Astrocyte of the cerebellum (primary cell): ENCODE results near the gene ASB15.

Source experiments
- DNase-seq: peaks from one replicate; pipeline ENCODE4 v3.0.0-alpha.2; 2011; ENCODE audit warnings: low read depth
- H3K4me3 ChIP-seq: 2 replicates; pipeline ENCODE4 v1.5.1; 2011; ENCODE audit warnings: mild to moderate bottlenecking, low read depth, low read length, moderate library complexity
- in situ Hi-C: cut with HindIII; loops from 2 replicates; pipeline ENCODE4 v1.10.0; 2017; ENCODE audit warnings: low sequenced_read_pairs
- TF ChIP-seq, protein P1 (sequence below): IDR thresholded peaks from 2 replicates; pipeline ENCODE4 v1.5.1; 2012; ENCODE audit warnings: low read length, low read depth, moderate library complexity, mild to moderate bottlenecking; ENCODE audit errors: missing control alignments

Gene ASB15

DNA sequence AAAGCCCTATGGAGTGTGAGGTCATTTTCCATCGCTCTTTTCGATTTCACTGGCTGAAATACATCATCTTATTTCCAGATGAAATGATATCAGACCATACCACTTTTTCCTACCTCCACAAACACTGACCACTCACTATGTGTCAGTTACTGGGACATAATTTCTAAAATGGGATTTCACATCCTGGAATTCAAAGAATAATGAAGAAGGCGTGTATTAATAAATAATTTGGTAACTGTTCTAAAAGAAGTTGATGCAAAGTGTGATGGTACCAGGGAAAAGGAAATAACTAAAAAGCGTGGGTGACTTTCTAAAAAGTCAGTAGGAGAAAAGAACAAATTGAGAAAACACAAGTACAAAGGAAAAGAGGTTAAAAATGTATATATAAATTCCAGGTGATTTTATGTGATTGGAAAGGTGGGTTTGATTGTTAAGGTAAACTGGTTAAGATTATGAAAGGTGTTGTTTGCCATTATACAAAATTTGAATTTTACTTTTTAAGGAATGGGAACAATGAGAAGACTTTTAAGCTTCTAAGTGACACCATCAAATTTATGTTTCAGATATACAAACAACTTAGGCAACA is 43.2 kb upstream of the ASB15 start:
- in situ Hi-C loops = no loop called here
- H3K4me3 ChIP-seq = peak overlapping the region; percentile 95
- TF ChIP-seq, protein P1, sequence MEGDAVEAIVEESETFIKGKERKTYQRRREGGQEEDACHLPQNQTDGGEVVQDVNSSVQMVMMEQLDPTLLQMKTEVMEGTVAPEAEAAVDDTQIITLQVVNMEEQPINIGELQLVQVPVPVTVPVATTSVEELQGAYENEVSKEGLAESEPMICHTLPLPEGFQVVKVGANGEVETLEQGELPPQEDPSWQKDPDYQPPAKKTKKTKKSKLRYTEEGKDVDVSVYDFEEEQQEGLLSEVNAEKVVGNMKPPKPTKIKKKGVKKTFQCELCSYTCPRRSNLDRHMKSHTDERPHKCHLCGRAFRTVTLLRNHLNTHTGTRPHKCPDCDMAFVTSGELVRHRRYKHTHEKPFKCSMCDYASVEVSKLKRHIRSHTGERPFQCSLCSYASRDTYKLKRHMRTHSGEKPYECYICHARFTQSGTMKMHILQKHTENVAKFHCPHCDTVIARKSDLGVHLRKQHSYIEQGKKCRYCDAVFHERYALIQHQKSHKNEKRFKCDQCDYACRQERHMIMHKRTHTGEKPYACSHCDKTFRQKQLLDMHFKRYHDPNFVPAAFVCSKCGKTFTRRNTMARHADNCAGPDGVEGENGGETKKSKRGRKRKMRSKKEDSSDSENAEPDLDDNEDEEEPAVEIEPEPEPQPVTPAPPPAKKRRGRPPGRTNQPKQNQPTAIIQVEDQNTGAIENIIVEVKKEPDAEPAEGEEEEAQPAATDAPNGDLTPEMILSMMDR = no peak
- DNase-seq = no peak

DNA sequence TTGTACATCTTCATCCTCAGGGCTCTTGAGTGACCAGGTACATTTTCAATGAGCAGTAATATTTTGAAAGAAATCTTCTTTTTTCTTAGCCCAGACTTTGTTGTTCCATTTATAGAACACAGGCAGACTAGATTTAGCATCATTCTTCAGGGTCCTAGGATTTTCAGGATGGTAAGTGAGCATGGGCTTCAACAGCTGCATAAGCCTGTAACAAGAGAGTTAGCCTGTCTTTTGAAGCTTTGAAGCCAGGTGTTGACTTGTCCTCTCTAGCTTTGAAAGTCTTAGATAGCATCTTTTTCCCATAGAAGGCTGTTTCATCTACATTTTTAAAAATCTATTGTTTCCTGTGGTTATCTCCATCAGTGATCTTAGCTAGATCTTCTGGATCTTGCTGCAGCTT is 39.5 kb upstream of the ASB15 start:
- DNase-seq = no peak

DNA sequence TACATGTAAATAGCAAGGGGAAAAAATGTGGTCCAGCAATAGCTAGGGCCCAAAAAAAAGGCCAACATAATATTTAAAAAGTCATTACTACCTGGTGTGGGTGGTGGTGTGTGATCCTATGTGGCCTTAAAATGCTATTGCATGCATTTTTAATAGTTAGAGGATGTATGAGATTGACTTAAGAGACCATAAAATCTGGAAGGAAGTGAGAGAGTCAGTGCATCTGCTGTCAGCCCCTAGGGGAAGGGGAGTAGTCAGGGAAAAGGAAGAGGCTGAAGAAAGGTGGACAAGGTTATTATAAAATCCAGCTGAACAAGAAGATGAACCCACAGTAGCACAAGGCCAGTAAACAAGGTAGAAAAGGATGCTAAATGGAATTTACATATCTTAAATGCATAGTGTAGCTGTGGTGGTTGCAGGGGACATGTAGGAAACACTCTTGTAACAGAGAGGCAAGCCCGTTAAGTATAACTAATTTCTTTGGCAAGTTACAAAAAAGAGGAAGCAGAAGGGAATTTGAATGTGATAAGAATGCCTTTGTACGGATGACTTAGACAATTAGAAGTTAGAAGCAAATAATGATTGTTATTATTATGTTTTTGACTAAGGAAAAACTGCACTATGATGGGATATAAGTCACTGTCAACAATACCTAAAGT is 32.1 kb upstream of the ASB15 start:
- no peak overlapping the region for H3K4me3 ChIP-seq
- TF ChIP-seq, protein P1 = no peak
- DNase-seq = no peak
- in situ Hi-C loops = no loop called here

More for the DNA sequence above, 39.5 kb upstream of the ASB15 start:
- TF ChIP-seq, protein P1 = no peak
- in situ Hi-C loops = no loop called here
- H3K4me3 ChIP-seq = no peak overlapping the region

DNA sequence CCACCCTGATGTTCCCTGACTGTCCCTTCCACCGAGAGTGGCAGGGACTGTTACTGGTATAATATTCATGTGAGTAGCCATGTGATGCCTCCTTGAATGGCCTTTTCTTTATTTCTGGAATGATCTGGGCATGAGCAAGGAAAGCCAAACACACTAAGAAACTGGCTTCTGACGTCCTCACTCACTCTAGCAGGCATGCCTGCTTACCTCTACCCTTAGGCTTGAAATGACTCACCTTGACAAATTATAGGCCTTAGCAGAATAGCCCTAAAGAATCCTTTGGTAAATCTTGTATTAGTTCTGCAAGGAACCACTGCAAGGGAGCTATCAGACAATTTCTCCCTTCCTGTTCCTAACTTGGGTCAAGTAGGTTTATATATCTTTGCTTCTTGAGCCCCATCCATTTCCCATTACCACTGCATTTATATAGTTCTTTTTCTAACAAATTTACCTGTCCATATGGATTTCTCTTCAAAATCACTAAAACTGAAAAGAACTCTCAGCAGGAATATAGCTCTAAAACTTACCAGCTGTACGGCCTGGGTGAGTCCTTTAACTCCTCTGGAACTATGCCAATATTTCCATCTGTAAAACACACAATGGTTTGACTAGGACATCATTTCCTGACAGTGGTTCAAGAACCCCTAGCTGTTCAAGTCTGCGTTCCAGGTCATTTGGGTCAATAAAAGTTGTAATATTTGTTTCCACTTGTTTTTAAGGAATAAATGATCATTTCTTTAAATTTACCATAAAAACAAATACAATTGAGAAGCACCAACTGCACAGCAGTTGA is 31.0 kb upstream of the ASB15 start:
- in situ Hi-C loops = no loop called here
- DNase-seq = no peak
- H3K4me3 ChIP-seq = no peak overlapping the region
- TF ChIP-seq, protein P1 = no peak

DNA sequence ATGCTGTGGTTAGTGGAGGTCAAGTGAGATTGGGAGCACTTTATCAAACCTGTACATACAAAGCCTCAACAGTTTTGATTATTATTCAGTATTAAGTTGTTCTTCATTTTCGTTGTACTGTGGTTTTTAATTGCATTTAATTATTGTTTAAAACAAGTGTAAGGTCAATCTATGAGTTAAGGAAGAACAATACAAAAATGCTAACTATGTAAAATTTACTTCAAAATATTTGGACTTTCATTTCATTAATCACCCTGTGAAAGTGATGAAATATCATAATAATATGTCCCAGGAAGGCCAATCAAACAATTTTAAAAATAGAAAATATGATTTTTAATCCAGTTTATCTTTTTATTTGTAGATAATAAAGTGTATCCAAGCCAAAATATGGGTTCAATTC is 30.4 kb upstream of the ASB15 start:
- TF ChIP-seq, protein P1 = no peak

DNA sequence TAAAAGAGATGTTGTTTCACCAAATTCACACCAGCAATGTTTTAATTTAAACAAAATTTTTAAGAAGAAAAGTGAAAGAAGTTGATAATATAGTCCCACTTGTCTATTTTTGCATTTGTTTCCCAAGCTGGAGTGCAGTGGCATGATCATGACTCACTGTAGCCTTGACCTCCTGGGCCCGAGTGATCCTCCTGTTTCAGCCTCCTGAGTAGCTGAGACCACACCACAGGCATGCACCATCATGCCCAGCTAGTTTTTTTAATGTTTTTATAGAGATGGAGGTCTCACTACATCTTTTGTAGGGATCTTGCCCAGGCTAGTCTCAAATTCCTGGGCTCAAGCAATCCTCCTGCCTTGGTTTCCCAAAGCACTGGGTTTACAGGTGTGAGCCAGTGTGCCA is 29.9 kb upstream of the ASB15 start:
- TF ChIP-seq, protein P1 = no peak
- in situ Hi-C loops = no loop called here

More for the DNA sequence above, 30.4 kb upstream of the ASB15 start:
- no peak overlapping the region for H3K4me3 ChIP-seq
- DNase-seq = no peak
- in situ Hi-C loops = no loop called here

More for the DNA sequence above, 29.9 kb upstream of the ASB15 start:
- DNase-seq = no peak
- no peak overlapping the region for H3K4me3 ChIP-seq
